ENCODE results near the gene PHYH. TPM values are rescaled to one million over a fixed set of nuclear protein-coding genes. Genes with fewer than 3 reads are reported as not detected.

The PHYH gene
- total and polyA plus RNA-seq, 2 of the 4 experiments (the other 2 are of a cell fraction) = 10.9 to 13.4 TPM

GRCh38 chr10:13335881-13336280 lies 36.0 kb upstream of the PHYH start:
- Histone ChIP-seq H4K20me1 (ENCODE audit: insufficient read depth, low read length) (no peaks in the 10 kb centered on the region), H2BK15ac (ENCODE audit: low read depth, low read length) (no peak overlapping the region), H3K9ac (ENCODE audit: low read depth, low read length) (no peak overlapping the region), H3K56ac (ENCODE audit: extremely low read depth, insufficient read depth, low read length) (no peak overlapping the region), H3K27me3 (ENCODE audit: control insufficient read depth, insufficient read depth, low read length) (no peaks in the 10 kb centered on the region), H4K5ac (ENCODE audit: low read depth, low read length) (no peak overlapping the region), H4K91ac (ENCODE audit: insufficient read depth, low read depth, low read length) (no peak overlapping the region), H3K4ac (ENCODE audit: low read depth, low read length) (no peak overlapping the region), H2AFZ (replicated peaks; ENCODE audit: low read length, poor library complexity) (no peak overlapping the region), H3K27ac (ENCODE audit: insufficient read depth, low read length) (no peak overlapping the region), H3K9me1 (ENCODE audit: insufficient read depth, low read length) (peaks cover 6% of the 10 kb centered on the region), H3K9me3 (ENCODE audit: control insufficient read depth, insufficient read depth, low read length) (no peaks in the 10 kb centered on the region), H2AK9ac (replicated peaks; ENCODE audit: low read depth, low read length, poor library complexity) (no peak overlapping the region), H3K79me1 (ENCODE audit: low read depth in 1 of 2, low read length in 2 of 2) (peaks cover 26 to 53% of the 10 kb centered on the region in 2 experiments), H3K36me3 (ENCODE audit: control insufficient read depth, insufficient read depth, low read length) (peaks cover 37% of the 10 kb centered on the region), H2BK120ac (ENCODE audit: low read depth, low read length) (no peak overlapping the region), H3K4me3 (ENCODE audit: insufficient read depth, low read depth, low read length) (no peak overlapping the region), H3K18ac (ENCODE audit: low read depth, low read length) (no peak overlapping the region), H4K8ac (ENCODE audit: low read depth in 2 of 2, low read length in 2 of 2) (no peak overlapping the region), H3K23ac (ENCODE audit: low read depth, low read length) (no peak overlapping the region), H2AK5ac (ENCODE audit: low read depth, low read length) (no peak overlapping the region), H2BK5ac (ENCODE audit: low read depth, low read length, poor library complexity, severe bottlenecking) (no peak overlapping the region), H2BK20ac (ENCODE audit: low read depth, low read length) (no peak overlapping the region), H3K4me2 (ENCODE audit: low read depth, low read length) (no peak overlapping the region), H3K14ac (replicated peaks; ENCODE audit: low read depth, low read length) (no peak overlapping the region), H3K4me1 (ENCODE audit: control insufficient read depth, insufficient read depth, low read length) (peaks cover 2% of the 10 kb centered on the region; the same call in 1 of the 2 replicates)
- dilution Hi-C loops (cut with HindIII; ENCODE audit: low sequenced_read_pairs, unreplicated experiment) (no loop called here), intact Hi-C loops (cut with micrococcal nuclease) (no loop called here), in situ Hi-C loops (cut with MboI; ENCODE audit: low sequenced_read_pairs) (no loop called here)
- ChIA-PET POLR2A (ENCODE audit: unreplicated experiment) (no interaction called here), CTCF (no interaction called here)
- no TSS peak for BruUV-seq (replicated peaks)
- DNase-seq (no peak), ATAC-seq (ENCODE audit: low read depth) (no peak)
- WGBS, 2 experiments (ENCODE audit: extremely low coverage in 2 of 2, insufficient read length in 1 of 2) = 100% methylated on average over 1 of the region's 9 CpGs; no CpG with 5 or more reads in 1 of the 2 experiments
- no peak for TF ChIP-seq CEBPB (IDR thresholded peaks at IDR 0.05; ENCODE audit: low read depth, low read length)
- TF ChIP-seq FOS (IDR thresholded peaks at IDR 0.05; ENCODE audit: low read depth, low read length) = no peak
- TF ChIP-seq MAFK (IDR thresholded peaks at IDR 0.05; ENCODE audit: low read depth, low read length) = no peak
- TF ChIP-seq NFE2L2 (IDR thresholded peaks at IDR 0.05; ENCODE audit: low read depth, low read length) = no peak
- TF ChIP-seq CHD1 (IDR thresholded peaks at IDR 0.05; ENCODE audit: low read depth, low read length) = no peak
- TF ChIP-seq MXI1 (IDR thresholded peaks at IDR 0.05; ENCODE audit: borderline replicate concordance, low read depth, low read length) = no peak
- TF ChIP-seq RFX5 (IDR thresholded peaks at IDR 0.05; ENCODE audit: low read depth, low read length) = no peak
- TF ChIP-seq BHLHE40 (IDR thresholded peaks at IDR 0.05; ENCODE audit: low read depth, low read length) = no peak
- no peak for TF ChIP-seq RAD21 (IDR thresholded peaks at IDR 0.05; ENCODE audit: low read length)
- no peak for TF ChIP-seq ELK1 (IDR thresholded peaks at IDR 0.05; ENCODE audit: borderline replicate concordance, low read depth, low read length)
- TF ChIP-seq POLR2A (IDR thresholded peaks at IDR 0.05; ENCODE audit: low read depth, low read length) = no peak
